Camera-type eye (tissue), 1 donor: ENCODE data around the gene ACBD7. TPM values are rescaled to one million over a fixed set of nuclear protein-coding genes. Genes with fewer than 3 reads are reported as not detected.

ENCODE experiments used
- total RNA-seq: library from RNA; depleted of rRNA; stranded (reverse); fragments of >200 nt; gene quantifications from one replicate; pipeline ENCODE4 v1.2.3, GENCODE V29; 2014

The ACBD7 gene
- total RNA-seq, result 9.8 TPM

DNA sequence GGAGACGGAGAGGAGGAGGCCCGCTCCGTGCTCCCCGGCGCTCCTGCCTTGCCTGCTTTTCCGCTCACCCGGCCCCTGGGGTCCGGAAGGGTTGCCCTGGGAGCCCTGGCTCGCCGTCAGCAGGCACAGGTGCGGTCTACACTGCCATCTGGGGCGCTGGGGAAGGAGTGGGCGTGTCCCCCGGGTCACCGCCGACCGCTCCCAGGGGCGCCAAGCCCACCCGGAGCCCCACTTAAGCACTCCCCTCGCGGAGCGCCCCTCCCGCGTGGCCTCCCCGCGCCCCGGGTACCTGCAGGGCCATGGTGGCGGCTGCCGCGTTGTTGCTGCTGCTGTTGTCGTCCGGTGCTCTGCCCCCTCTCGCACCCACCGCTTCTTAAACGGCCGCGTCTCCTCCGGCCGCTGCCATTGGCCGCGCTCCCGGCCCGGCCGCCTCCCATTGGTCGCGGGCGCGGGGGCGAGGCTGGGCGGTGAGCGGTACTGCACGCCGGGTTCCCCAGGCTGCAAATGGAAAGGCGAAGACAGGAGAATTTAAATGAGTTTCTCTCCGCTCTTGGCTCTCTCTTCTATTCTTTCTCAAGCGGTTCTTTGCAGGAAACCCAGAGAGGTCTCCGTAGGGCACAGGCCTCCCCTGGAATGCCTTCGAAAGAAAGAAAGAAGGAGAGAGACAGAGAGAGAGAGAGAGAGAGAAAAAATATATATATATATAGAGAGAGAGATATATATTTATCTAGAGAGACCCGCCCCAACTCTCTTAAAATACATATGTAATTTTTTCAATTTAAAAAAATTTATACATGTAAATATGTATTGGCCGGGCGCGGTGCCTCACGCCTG, at the start of gene ACBD7:
ACBD7 (minus strand) TSS at position 349 of the 834 bp plus-strand sequence; CDS start at position 301, 48 bp downstream.

GRCh38 chr10:15097011-15097812, 8.6 kb upstream of the ACBD7 start, which contains the start of gene RPP38:
TSS of gene RPP38 (plus strand) at chr10:15097355. CDS start at chr10:15103315, 5,960 bp downstream.

DNA sequence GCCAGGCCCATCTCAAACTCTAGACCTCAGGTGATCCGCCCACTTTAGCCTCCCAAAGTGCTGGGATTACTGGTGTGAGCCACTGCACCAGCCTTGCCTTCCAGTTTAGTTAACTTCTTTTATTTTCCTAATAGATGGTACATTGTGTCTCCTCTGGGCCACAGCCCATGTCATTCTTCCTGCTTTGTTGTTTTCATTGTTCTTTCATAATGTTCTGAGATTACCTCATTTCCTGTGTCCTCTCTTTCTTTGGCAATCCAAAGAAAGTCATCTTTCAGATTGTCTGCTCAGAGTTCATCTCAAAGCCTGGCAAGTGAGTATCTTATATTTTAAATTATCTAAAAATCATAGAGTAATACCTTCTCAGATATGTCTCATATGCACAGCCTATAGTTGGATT, 44.9 kb downstream of the ACBD7 start, which contains the start of gene OLAH:
OLAH (plus strand) TSS at position 270 of the 400 bp plus-strand sequence. CDS start 3,346 bp downstream, outside the sequence.

Other genes with a start within 250 kb of the ACBD7 start
- 31.0 TPM for gene SUV39H2, start 209.9 kb downstream of the ACBD7 start, total RNA-seq
- 13.6 TPM for gene DCLRE1C, start 134.7 kb downstream of the ACBD7 start, total RNA-seq
- gene MEIG1, start 129.4 kb downstream of the ACBD7 start, total RNA-seq, result not detected
- gene OLAH, start 44.8 kb downstream of the ACBD7 start, total RNA-seq, result 0.93 TPM
- gene RPP38, start 8.6 kb upstream of the ACBD7 start, total RNA-seq, result 11.1 TPM
- gene NMT2, start 79.9 kb upstream of the ACBD7 start, total RNA-seq, result 35.6 TPM